NCI-H2081 (cell line): ENCODE data around the gene ATP1A1.

Source experiments
- DNase-seq, 2 experiments: peaks; one replicate each; lab custom pipeline; 2025; lab: John Stamatoyannopoulos, UW

The ATP1A1 gene

DNA sequence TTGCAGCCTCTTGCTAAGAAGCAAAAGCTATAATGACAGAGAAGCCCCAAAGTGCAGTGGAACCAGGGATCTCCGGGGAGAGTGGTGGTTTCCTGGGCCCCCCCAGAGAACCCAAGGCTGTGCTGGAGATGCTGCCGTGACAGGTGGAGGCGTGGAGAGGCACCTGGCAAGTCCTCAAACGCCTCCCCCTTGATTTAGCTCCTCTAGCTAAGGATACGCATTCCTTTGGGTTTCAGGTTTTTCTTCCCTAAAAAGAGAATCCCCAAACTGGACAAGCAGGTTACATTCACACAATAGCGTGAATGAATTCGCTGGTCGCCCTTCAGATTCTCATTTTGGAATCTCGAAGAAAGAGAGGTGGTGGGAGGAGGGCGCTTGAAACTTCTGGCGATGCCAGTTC is 853 bp upstream of the ATP1A1 start:
- DNase-seq = no peak

DNA sequence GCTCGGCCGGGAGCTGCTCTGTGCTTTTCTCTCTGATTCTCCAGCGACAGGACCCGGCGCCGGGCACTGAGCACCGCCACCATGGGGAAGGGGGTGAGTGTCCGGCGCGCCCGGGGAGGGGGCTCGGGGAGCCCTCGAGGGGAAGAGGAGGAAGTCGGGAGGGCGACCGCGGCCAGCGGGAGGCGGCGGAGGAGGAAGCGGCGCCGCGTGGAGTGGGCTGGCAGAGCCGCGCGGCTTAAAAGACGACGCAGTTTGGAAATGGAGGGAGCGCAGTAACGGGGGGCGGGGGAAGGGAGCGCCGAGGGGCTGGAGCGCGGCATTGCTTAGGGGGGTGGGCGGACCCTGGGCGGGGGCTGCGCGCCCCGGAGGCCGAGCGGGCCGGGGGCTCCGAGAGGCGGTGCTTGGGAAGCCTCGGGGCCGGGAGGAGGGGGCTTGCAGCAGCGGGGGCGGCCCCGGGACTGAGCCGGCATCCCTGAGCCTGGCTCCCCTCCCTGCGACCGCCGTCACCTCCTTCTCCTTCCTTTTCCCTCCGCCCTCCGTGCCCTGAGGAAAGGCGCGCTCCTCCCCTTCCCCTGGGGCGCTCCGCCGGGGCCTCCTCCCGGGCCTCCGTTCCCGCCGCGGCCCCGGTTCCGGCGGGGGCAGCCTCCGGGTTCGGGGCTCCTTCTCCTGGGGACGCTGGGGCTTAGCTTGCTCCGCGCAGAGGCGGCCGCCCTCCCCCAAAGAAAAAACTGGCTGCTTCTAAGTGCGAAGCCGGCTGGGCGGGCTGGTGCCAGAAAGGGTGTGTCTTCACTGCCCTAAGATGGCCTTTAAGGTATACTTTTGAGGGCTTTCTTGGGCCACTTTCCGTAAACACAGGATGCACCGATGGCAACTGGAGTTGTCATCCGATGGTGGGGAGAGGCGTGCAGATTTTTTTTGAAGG is 648 bp downstream of the ATP1A1 start:
- peak; percentile 10 to 28 for DNase-seq

DNA sequence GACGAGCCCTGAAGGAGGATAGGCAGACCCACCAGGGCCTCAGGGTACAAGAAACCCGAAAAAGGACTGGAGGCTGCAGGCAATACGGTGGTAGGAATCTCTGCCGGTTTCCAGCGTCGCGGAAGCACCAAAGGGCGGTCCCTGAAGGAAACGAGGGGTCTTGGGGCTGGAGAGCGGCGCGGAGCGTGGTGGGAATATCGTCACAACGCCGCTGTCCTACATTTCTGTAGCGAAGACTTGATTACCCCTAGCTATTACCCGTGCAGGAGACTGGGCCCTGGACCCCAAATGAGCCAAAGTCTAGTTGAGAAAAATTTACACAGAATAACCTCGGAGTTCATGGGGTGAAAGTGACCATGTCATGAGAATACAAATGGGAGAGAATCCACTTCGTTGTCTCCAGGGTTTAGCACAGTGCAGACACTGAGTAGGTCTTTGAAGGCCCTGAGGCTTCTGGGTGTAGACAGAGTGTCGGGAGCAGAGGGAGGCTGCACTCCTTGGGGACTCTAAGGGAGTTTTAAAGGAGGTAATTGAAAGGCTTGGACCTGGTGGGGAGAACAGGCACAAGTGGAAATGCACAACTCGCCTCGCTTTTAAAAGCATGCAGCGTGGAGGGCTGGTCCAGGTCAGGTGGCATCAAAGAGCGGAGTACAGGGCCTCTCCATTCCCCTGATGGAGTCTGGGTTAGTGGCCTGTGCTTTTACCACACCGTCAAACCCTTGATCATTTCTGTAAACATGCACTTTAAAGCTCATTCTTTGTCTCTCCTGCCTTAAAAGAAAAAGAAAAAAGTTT is 1.5 kb downstream of the ATP1A1 start:
- peak; percentile 1 for DNase-seq

DNA sequence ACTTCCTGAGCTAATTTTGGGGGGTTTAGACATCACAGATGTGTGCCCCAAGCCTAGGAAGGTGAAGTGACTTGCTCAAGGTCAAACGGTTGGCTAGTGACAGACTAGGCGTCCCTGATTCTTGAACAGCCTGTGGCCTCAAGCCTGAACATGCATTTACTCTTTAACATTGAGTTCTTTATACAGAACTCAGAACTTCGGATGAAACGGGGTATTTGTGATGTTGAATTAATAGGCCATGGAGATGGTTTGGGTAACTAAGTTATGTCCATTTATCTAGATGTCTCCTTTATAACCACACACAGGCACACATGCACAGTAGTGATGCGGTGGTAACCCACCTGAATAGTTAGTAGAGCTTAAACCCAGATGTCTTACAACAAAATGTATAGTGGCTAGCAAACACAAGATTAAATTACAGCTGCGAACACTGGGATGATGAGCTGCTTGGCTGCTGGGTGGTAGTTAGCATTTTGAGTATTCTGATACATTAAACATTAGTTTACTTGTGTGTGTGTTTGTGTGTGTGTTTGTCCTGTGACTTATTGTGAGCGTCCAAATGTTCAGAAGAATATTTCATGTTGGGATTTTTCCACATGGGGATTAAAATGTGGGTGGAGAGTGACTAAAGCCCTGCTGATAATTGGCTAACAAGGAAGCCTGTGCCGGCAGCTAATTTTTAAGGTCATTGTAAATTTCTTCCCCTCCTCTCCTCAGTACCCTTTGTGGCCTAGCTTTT is 2.3 kb downstream of the ATP1A1 start:
- DNase-seq = no peak

DNA sequence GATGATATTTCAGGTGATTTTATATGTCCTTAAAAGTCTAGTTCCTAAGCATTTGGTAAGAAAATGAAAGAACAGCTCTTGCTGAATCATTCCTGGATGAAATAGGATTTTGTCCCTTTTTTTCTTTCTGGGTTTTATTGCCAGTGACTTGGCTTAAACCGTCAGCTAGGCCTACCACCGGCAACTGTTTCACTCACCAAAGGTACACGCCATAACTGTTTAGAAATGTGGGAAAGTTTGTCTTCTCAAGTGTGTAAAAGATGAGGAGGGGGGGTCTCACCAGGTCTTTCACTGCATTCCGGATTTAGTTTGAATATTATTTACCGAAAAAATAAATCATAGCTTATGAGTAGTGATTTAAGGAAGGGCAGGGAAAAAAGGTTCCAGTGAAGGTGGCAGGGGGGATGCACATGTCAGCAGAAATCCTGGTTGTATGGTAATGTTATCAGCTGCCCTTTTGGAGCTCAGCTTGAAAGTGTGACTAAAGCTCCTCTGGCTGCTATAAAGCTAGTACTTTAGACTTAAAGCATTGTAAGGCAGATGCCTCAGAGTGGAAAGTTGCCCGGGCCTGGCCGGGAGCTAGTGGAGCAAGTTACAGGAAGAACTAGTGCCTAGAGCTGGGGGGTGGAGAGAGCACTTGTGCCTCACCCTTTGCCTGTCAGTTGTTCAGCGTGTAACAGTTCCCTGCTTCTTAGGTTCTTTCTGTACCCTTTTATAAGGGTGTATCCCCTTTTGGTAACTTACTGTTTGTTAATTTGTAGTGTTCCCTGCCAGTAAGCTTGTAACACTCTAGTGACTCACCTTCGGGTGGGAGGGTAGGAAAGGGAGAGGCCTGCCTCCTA is 3.1 kb downstream of the ATP1A1 start:
- DNase-seq = no peak

DNA sequence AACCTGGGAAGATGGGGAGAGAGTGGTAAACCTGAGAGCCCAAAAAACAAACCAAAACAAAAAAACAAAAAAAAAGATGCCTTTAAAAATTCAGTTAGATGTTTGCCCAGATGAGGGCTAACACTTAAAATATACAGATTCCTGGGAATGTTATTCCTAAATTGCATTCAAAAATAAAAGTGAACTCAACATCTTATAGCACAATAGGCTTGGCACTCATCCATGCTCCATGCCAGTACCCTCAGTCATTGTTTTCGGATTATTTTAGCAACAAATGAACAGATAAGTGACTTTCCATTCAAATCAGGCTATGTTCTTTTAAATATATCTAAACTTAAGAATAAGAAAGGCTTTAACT is 3.7 kb downstream of the ATP1A1 start:
- DNase-seq = no peak

DNA sequence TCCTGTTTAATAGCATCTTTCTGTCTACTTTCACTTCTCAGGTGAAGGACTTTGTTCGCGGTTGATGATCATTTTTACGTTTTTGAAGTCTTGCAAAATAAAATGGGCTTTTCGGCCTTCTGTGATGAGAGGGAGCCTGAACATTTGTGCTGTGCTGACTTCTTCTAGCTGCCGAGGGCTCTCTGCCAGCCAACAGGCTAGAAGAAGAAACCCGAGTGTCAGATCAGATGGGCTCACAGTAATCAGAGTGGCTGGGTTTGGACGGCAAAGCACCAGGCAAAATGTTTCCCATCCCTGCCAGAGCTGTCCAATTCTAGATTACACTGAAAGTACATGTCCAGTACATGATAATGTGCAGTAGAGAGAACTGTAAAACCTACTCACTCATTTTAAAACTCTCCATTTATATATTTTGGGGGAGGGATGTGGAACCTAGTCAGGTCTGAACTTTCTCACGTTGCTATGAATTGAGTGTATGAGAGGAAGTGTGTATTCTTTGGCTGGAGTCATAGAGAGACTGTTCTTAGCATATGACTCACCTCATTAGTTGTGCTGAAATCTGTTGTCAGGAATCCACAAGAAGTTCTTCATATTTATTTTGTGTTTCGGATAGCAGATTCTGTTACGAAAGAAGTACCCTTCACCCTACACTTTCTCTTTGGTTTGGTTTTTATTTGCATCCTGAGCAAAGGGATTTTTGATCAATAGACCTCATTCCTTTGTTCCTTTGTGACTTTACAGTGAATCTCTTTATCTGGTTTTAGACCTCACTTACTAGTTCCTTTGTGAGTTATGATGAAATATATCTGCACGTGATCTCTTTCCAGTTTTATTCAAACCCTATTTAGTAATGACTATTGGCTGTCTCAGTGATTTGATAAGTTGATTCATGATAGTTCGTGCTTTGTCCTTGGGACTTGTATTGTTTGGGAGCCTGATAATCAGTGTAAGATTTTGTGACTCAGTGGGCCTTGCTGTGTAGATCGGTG is 4.8 kb downstream of the ATP1A1 start:
- no peak for DNase-seq

DNA sequence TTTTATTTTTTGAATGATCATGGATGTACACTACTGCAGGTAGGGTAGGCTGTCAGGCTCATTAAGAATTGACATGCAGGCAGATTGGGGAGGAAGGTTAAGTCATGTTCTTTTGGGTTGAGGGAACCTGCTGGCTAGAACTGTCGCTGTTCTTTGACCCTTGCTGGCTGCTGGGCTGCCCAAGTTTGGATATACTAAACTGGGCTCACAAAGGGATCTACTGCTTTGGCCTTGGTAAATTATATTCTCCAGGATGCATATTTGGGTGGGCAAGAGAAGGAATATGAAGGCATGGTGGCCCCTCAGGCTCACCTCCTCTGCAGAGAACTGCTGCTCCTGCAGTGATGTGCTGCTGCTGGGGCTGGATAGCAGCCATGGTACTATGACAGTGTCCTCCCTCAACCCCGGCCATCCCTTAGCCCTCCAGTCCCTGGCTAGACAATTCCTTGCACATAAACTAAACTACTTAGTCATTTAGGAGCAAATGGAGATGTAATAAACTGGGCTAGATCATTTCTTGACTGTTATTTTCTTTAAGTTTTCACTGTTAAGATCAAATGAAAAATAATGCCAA is 6.1 kb downstream of the ATP1A1 start:
- no peak for DNase-seq

DNA sequence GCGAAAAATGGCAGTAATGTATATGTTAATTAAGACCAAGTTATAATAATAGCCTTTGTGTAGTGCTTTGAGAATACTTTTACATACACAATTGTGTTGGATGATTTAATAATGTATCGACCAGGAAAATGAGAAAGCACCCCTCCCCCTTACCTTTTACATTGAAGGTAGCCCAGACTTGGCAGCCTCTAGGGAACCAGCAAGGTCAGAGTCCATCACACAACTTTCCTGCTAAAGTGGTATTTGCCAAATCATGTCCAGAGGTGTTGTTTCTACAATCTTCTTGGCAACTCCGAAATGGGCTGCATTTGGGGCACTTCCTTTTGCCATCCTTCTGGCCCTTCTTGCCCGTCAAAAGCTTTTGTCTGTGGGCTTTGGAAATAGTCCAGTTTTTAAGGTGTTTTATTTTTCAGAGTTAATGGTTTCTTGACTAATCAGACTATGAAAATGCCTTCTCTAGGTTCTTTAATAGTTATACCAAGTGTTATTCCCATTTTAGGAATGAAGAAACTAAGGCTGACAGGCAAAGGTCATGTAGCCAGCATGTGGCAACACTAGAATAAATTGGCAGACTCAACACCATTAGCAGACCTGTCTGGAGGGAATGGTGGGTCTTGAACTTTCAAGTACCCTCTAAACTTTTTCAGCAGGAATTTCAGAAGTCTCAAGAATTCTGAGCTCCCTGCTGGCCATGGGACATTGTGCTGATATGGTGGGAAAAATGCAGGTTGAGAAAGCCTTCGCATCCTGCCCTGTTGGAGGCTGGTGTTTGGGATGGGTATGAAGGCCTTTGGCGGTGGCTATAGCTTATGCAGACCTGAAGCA is 6.8 kb downstream of the ATP1A1 start:
- DNase-seq = no peak

DNA sequence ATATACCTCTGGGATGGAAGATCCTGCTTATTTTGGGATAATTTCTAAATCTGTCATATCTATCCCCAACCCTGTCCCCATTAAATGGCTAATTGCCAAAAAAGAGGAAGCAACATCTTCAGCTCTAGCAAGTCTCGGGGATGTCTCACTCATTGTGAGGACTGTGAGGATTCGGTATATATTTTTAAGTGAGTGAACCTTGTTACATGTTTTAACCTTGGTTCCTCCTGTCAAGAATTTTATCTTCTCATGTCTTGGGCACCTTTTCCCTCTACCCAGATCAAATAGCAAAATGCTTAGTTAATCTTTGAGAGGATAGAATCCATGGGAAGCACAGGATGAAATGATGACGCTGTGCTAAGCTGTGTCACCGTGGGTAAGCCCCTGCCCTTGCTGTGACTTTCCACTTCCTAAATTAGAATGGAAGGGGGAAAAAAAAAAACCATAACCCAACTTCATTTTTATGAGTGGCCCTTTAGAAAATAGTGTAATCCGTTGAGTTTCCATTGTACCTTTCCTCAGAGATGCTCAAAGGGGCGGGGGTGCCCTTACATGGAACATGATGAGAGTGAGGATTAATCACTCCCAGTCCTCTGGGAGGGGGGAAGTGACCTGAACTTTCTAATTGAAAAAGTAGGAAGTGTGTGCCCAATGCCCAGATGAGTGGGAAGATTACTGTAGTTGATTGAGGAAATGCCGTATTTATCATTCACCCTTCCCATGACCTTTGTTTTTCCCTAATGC is 7.6 kb downstream of the ATP1A1 start:
- DNase-seq = no peak

DNA sequence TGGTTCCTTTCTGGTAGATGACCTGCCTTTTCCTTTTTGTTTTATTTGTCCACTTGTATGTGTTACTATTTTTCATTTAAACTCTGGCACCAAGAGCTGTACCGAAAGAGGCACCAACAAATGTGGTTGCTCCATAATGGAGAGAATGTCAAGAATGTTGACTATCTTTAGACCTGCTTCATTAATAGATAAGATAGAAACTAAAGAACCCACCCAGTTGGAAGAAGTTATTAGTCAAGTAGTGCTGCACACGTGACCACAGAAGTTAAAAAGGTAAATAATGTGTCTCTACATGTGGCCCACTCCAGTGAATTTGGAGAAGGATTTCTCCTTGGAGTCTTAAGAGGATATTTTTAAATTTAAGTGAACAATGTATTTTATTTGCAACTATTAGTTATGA is 9.3 kb downstream of the ATP1A1 start:
- no peak for DNase-seq

DNA sequence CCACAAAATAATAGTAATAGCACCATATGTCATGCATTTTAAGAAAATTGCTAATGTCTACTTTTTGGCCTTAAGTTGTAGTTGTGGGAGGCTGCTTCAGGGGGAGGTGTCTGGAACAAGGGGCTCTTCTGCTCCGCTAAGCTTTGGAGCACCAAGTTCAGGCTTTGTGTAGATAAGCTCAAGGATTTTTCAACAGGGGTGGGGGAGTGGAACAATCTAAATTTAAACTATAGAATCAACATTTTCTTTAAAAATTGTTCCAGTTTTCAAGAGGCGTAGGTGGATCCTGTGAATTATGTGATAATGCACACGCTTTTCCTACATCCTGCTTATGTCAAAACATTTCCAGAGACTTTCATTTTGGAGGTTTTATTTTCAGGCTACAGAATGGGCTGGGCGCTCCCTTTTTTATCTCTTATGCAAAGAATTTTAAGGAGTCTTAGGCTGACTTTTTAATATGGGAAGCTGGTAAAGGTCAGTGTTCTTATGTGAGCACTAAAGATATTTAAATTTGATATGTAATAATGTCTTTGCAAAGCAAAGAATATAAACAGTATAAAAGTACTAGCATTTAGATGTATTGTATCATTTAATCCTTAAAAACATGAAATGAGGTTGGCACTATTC is 9.9 kb downstream of the ATP1A1 start:
- no peak for DNase-seq

DNA sequence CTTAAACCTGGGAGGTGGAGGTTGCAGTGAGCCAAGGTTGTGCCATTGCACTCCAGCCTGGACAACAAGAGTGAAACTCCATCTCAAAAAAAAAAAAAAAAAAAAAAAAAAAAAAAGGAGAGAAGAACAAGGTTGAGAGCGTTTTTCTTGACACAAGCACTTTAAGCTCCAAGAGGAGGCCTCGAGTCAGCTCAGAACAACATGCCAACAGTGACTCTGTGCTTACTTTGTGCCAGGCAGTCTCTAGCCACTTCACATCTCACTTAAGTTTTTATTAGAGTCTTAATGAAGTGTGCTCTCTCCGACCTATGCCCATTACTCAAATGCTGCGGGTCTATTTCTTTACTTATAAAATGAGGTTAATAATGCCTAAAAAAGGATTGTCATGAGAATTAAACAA is 13.0 kb downstream of the ATP1A1 start:
- no peak for DNase-seq

DNA sequence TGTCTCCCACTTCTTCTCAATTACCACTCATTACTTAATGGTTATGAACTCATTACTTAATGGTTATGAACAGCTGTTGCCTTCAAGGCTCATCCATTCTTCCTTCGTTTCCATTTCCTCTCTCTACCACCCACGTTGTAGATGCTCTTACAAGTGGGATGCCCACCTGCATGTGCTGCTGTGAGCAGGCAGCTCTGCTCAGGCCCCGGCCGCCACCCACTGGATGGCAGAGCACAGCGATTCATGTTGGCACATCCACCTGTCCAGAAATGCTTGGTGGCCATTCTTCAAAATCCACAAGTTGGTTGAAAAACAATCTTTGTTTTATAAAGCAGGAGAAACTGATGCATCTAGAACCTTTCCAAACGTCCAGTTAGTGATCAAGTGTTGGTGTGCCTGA is 14.5 kb downstream of the ATP1A1 start:
- DNase-seq = no peak

DNA sequence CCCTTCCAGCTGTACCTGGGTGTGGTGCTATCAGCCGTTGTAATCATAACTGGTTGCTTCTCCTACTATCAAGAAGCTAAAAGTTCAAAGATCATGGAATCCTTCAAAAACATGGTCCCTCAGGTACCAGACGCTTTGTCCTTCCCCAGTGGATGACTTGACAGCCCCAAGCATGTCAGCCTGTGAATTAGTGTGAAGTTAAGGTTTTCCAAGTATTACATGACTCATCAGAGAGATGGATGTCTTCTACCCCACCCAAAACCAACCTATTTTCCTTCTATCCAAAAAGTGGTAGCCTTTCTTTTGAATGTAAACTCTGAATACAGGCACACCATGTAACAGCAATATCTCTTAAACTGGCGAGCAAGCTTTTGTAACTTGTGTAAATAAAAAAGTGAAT is 15.1 kb downstream of the ATP1A1 start:
- DNase-seq = no peak

DNA sequence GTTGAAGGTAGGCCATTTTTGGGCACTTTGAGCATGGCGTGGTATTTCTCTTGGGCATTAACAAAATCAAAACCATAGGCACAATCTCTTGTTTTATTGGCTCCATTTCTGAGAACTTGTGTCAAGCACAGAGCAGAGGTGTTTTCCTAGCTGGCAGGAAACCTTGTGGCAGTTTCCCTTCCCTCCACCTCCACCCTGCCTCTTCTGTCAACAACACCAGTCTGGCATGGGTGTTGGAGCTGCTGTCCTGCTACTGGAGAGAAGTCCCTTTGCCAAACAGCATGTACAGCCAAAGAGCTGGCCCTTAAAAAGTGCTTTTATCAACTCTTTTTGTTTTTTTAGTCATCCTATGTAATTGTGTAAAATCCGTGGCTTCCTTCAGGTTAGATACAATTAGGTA is 16.0 kb downstream of the ATP1A1 start:
- DNase-seq = no peak

DNA sequence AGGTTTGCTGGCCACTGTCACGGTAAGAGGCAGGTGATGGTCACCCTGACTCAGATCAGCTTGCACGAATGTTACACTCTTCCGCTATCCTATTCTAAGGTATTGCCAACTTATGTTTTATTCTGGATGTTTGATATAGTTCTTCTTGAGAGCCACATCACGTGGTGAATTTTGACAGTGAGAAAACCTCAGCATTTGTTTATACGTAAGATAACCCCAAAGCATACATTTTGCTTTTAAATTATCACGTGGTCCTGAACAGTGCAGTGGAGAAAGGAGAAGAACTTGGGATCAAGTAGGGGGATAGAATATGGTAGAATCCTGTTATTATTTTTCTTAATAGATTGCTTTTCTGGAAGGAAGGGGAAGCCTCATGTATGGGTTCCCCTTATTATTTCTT is 16.6 kb downstream of the ATP1A1 start:
- DNase-seq = no peak

DNA sequence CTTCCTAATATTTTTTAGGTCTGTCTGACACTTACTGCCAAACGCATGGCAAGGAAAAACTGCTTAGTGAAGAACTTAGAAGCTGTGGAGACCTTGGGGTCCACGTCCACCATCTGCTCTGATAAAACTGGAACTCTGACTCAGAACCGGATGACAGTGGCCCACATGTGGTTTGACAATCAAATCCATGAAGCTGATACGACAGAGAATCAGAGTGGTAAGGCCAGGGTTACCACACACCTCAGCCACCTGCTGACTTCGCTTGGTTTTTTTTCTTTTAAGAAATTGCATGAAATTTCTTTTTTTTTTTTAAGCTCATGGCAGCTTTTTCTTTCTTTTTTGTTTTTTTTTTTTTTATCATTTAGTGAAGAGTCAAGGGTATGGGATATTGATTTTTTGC is 17.2 kb downstream of the ATP1A1 start:
- no peak for DNase-seq
